ENCODE measurements around the gene RPIA. TPM values are rescaled to one million over a fixed set of nuclear protein-coding genes. Genes with fewer than 3 reads are reported as not detected.
"Not testable (repeated sequence)": the region's sequence is repeated elsewhere in the genome, so short reads cannot be mapped to it uniquely, and the experiment has no call there.

The RPIA gene
- total RNA-seq, 2 donors from 2014 or later: 24.4 to 58.8 TPM

- Mint-ChIP-seq H3K27ac (no peak overlapping the region), H3K4me3 (no peak overlapping the region), H3K9me3 (peaks cover 9% of the 10 kb centered on the region), H3K36me3 (ENCODE audit: low read depth) (peaks cover 4% of the 10 kb centered on the region), H3K4me1 (no peaks in the 10 kb centered on the region), H3K27me3 (peaks cover 11% of the 10 kb centered on the region)
- no peak for ATAC-seq (replicated peaks)
Measured at GRCh38 chr2:88760819-88761598, 69.5 kb downstream of the RPIA start.

DNA sequence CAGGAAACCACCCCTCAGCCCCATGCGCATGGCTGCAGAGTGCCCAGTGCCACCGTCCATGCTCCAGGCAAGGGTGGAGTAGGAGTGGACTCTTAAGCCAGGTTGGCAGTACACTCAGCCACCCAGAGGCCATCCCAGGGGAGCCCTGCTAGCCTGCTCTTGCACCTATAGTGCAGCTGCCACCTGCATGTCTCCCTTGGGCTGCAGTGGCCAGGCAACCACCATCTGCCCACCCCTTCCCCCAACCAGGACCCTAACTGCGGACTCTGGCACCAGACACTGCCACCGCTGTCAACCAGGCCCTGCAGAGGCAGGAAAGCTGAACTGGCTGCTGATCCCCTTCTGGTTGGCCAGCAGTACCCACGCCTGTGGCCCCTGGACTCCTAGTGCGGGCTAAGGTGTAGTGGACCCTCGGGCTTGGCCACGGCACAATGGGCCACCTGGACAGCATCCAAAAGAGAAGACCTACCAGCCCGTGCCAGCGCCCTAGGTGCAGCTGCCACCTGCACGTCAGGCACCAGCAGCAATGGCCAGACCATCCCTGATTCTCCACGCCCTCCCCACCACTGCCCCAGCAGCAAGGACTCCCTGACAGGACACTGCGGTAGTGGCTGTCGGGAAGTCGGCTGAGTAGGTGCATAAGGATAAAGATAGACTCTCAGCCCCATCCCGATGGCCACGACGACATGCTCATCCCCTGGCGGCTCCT lies 72.8 kb downstream of the RPIA start:
- H3K9me3 Mint-ChIP-seq: no peaks in the 10 kb centered on the region
- ATAC-seq (replicated peaks): no peak
- no peak overlapping the region for H3K27ac Mint-ChIP-seq
- no peak overlapping the region for H3K4me3 Mint-ChIP-seq
- no peaks in the 10 kb centered on the region for H3K4me1 Mint-ChIP-seq
- no peaks in the 10 kb centered on the region for H3K36me3 Mint-ChIP-seq (ENCODE audit: low read depth)
- peaks cover 13% of the 10 kb centered on the region for H3K27me3 Mint-ChIP-seq

DNA sequence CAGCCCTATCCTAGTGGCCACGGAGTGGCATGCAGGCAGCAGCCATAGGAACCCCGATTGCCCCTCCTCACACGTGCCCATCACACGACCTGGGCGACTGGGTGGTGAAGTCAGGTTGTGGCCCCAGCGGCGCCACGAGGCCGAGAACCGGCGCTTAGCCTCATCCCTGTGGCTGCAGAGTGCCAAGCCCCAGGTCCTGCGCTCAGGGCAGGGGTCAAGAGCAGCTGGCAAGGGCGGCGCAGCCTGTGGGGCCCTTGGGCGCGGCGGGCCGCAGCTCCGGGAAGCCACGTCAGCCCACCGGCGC lies 73.3 kb downstream of the RPIA start:
- Mint-ChIP-seq H3K27ac (no peak overlapping the region), H3K4me3 (no peak overlapping the region), H3K27me3 (peaks cover 13% of the 10 kb centered on the region), H3K9me3 (no peaks in the 10 kb centered on the region), H3K4me1 (no peaks in the 10 kb centered on the region), H3K36me3 (ENCODE audit: low read depth) (no peaks in the 10 kb centered on the region)
- ATAC-seq (replicated peaks): no peak

DNA sequence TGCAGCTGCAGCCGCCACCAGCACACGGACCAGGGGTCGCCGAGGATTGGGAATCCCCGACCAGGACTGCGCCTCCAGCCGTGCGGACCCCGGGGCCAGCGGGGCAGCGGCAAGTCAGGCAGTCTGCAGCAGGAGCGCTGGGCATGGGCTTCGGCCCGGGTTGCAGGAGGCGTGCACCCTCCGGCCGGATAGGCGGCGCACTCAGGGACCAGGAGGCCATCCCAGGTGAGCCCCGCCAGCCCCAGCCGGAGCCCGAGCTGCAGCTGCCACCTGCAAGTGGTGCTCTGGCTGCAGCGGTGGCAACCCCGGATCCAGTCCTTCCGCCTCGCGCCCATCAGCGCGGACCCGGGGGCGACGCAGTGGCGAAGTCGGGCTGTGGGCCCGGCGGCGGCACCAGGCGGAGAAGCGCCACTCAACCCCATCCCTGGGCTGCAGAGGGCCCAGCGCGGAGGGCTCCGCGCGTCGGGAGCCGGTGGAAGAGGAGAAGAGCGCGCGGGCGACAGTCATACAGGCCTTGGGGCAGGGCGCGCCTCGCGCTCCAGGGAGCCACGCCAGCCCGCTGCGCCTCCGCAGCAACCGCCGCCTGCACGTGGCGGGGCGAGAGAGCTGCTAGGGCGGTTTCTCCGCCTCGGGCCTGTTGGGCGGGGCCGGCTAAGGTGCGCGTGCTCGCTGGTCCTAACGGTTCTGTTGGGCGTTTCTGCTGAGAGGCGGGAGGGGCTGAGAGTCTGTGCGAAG lies 73.8 kb downstream of the RPIA start:
- Mint-ChIP-seq H3K27ac (no peak overlapping the region), H3K27me3 (peaks cover 17% of the 10 kb centered on the region), H3K4me1 (no peaks in the 10 kb centered on the region), H3K36me3 (ENCODE audit: low read depth) (no peaks in the 10 kb centered on the region), H3K9me3 (no peaks in the 10 kb centered on the region), H3K4me3 (peak overlapping the region; percentile 19)
- ATAC-seq (replicated peaks): no peak

- Mint-ChIP-seq H3K4me3 (peak overlapping the region; percentile 19), H3K27me3 (peaks cover 17% of the 10 kb centered on the region)
- not testable (repeated sequence) for H3K9me3 Mint-ChIP-seq; H3K27ac Mint-ChIP-seq; H3K36me3 Mint-ChIP-seq (ENCODE audit: low read depth); ATAC-seq (replicated peaks); H3K4me1 Mint-ChIP-seq
Measured at GRCh38 chr2:88765889-88766481, 74.5 kb downstream of the RPIA start.

- Mint-ChIP-seq H3K9me3 (peaks cover 5% of the 10 kb centered on the region), H3K27ac (no peak overlapping the region), H3K36me3 (ENCODE audit: low read depth) (no peaks in the 10 kb centered on the region), H3K27me3 (peaks cover 15% of the 10 kb centered on the region), H3K4me1 (no peaks in the 10 kb centered on the region), H3K4me3 (no peak overlapping the region)
- ATAC-seq (replicated peaks): no peak
Measured at GRCh38 chr2:88770016-88770415, 78.5 kb downstream of the RPIA start.

DNA sequence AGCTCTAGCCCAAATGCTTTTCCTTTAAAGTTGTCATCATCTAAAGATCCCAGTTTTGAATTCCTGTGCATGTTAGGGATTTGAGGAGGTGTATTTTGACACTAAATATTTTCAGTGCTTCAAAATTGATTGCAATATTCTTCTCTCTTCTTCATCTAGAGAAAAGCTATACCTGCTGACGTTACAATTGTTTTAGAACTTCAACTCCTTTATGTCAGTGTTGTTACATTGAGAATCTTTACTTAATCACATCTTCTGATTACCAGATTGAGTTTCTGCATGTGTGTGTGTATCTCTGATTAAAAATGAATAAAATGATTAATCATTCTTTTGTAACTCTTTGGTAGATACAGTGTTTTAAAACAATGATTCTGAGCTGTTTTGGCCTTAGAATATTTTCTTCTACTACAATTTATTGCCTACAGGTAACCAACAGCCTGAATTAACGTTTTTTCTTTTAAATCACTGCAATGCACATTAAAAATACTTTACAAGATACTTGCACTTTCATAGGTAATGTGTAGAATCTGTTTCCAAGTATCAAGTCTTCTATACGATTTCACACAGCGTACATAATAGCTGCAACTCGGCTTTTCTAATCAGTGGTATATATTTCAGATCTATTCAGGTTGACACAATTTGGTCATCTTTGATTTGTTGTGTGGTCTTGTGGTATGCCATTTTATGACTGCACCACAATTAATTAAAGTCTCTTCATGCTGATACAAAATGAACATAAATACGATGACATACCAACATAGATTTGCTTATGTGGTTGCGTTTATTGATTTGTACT lies 82.0 kb downstream of the RPIA start:
- not testable (repeated sequence) for H3K27ac Mint-ChIP-seq; H3K36me3 Mint-ChIP-seq (ENCODE audit: low read depth); ATAC-seq (replicated peaks); H3K4me1 Mint-ChIP-seq; H3K4me3 Mint-ChIP-seq
- H3K27me3 Mint-ChIP-seq: peaks cover 17% of the 10 kb centered on the region
- H3K9me3 Mint-ChIP-seq: peaks cover 14% of the 10 kb centered on the region

DNA sequence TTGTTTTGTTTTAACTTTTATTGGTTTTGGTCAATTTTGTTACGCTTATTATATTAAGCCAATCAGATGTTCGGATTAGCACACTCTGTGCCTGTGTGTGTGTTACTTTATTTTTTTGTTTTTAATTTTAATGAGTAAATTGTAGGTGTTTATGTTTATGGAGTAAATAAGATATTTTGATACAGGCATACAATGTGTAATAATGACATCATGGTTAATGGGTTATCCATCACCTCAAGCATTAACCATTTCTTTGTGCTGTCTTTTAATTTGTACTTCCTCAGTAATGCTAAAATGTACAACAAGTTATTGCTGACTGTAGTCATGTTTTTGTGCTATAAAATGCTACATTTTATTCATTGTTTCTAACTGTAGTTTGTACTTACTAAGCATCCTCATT lies 97.7 kb downstream of the RPIA start:
- H3K4me3 Mint-ChIP-seq; H3K36me3 Mint-ChIP-seq (ENCODE audit: low read depth); H3K4me1 Mint-ChIP-seq; ATAC-seq (replicated peaks); H3K27ac Mint-ChIP-seq; H3K9me3 Mint-ChIP-seq: not testable (repeated sequence)
- peaks cover 16% of the 10 kb centered on the region for H3K27me3 Mint-ChIP-seq

GRCh38 chr2:88795932-88796331 lies 104.5 kb downstream of the RPIA start:
- not testable (repeated sequence) for H3K4me1 Mint-ChIP-seq; H3K9me3 Mint-ChIP-seq; H3K27ac Mint-ChIP-seq; H3K36me3 Mint-ChIP-seq (ENCODE audit: low read depth); H3K4me3 Mint-ChIP-seq; ATAC-seq (replicated peaks)
- peaks cover 11% of the 10 kb centered on the region for H3K27me3 Mint-ChIP-seq

DNA sequence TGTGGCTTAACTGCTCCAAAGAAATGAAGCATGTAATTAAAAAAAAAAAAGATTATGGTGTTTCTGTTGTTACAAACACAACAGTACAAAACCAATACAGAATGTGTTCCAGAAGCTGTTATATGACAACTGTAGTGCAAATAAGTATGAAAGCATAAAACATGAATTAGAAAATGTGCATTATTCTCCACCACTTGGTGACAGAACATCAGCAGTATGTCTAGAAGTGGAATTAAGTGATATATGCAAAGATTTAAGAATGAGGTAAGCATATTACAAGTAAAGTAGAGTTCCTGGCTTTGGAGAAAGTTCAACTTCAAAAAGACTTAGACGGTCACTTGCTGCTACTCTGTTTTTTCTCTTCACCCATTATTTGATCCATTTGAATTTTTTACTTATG lies 105.0 kb downstream of the RPIA start:
- not testable (repeated sequence) for ATAC-seq (replicated peaks); H3K4me3 Mint-ChIP-seq; H3K9me3 Mint-ChIP-seq; H3K27ac Mint-ChIP-seq; H3K4me1 Mint-ChIP-seq; H3K36me3 Mint-ChIP-seq (ENCODE audit: low read depth)
- H3K27me3 Mint-ChIP-seq: peaks cover 11% of the 10 kb centered on the region

DNA sequence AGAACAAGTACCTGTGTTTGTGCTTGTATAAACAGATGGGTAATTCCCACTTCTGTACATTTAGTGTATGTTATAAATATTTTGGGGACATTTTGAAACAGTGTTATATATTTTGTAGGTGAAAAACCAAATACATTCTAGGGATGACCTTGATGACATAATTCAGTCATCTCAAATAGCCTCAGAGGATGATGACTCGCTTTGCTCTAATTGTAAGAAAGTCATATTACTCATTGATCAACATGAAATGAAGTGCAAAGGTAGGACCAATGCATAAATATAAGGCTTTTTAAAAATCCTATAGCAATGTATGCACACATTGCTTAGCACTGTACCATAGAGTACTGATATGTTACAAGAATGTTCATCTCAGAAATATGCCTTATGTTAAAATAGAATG lies 105.7 kb downstream of the RPIA start:
- H3K4me3 Mint-ChIP-seq; H3K27ac Mint-ChIP-seq; H3K4me1 Mint-ChIP-seq; H3K9me3 Mint-ChIP-seq; H3K36me3 Mint-ChIP-seq (ENCODE audit: low read depth); ATAC-seq (replicated peaks): not testable (repeated sequence)
- H3K27me3 Mint-ChIP-seq: peaks cover 15% of the 10 kb centered on the region
